ENCODE data around the gene PTPRK.

DNA sequence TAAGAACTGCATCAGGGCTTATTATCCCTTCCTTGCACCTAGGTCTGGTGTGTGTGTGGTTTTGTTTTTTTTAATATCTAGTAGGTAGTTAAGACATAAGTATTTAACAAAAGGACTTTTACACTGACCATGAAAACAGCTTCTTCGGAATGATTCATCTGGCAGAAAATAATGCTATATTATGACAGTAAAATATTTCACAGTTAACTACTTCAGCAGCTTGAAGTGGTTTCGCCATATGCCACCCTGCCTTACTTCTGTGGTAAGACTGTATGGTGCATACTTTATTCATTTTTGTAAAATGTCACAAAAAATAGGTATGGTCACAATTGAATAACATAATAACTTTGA lies 858 bp upstream of the PTPRK start:
- no peak for TF ChIP-seq POLR2A (IDR thresholded peaks at IDR 0.05; ENCODE audit: low read length)
- TF ChIP-seq GATA1 (IDR thresholded peaks at IDR 0.05; ENCODE audit: low read depth, low read length), result no peak

All from erythroblast (primary cell).